ENCODE measurements around the gene TMSB4X.

GRCh38 chrX:12994321-12994720, 19.4 kb downstream of the TMSB4X start:
- TF ChIP-seq CTCF (IDR thresholded peaks at IDR 0.05) (no peak), POLR2A (IDR thresholded peaks at IDR 0.05) (no peak), EP300 (IDR thresholded peaks at IDR 0.05) (no peak)

All from tibial nerve (tissue), 4 donors.